ENCODE results near the gene SYDE2.
"Not testable (repeated sequence)": the region's sequence is repeated elsewhere in the genome, so short reads cannot be mapped to it uniquely, and the experiment has no call there.

Gene SYDE2

GRCh38 chr1:85202864-85203255 is 2.0 kb upstream of the SYDE2 start:
- H3K4me1 ChIP-seq (ENCODE audit: control insufficient read depth, insufficient read depth, low read length): peaks cover 3% of the 10 kb centered on the region
- H3K9ac ChIP-seq (ENCODE audit: low read depth, low read length): no peak overlapping the region
- no peak overlapping the region for H3K4me3 ChIP-seq (ENCODE audit: low read depth, low read length)
- no peaks in the 10 kb centered on the region for H3K9me3 ChIP-seq (ENCODE audit: control insufficient read depth, insufficient read depth, low read length)
- H3K36me3 ChIP-seq (ENCODE audit: control insufficient read depth, insufficient read depth, low read length): no peaks in the 10 kb centered on the region
- peaks cover 4% of the 10 kb centered on the region for H3K27me3 ChIP-seq (ENCODE audit: control insufficient read depth, insufficient read depth, low read length)

DNA sequence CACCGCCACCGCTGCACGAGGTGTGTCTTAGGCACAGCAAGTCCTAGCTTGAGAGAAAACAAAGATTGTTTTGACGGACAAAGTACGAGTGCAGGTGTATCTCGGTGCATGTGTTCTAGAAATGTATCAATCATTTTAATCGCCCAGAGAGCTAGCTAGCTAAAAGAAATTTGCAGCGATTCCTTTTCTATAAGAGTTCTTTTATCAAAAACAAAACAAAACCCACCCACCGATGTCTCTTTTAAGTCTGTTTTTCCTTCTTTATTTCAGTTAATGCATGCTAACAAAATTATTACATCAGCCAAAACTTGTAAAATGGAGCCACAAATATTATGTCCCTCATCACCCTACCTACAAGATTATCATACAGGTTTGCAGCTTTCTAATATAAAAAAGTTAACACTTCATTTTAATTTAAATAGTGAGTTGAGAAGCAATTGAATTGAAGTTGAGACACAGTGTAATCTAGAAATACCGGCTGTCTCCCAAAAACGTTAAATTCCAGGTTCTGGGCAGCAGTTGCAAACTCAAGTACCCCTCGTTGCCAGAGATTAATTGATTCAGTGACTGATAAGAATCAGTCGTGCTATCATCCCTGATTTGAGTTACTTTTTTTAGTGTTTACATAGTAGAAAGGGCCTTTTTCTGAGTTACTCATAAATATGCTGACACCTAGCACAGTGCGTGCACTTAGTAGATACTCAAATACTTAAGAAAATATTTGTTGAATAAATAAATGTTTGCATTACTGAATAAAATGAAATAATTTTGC is 1.5 kb upstream of the SYDE2 start:
- Histone ChIP-seq H3K9me3 (ENCODE audit: control insufficient read depth, insufficient read depth, low read length) (no peaks in the 10 kb centered on the region), H3K27me3 (ENCODE audit: control insufficient read depth, insufficient read depth, low read length) (peaks cover 4% of the 10 kb centered on the region), H3K36me3 (ENCODE audit: control insufficient read depth, insufficient read depth, low read length) (no peaks in the 10 kb centered on the region), H3K9ac (ENCODE audit: low read depth, low read length) (peak overlapping the region; percentile 51), H3K4me1 (ENCODE audit: control insufficient read depth, insufficient read depth, low read length) (peaks cover 3% of the 10 kb centered on the region), H3K4me3 (ENCODE audit: low read depth, low read length) (peak overlapping the region; percentile 59)

GRCh38 chr1:85201340-85202091 is 700 bp upstream of the SYDE2 start:
- Histone ChIP-seq H3K9ac (ENCODE audit: low read depth, low read length) (peak overlapping the region; percentile 51), H3K36me3 (ENCODE audit: control insufficient read depth, insufficient read depth, low read length) (no peaks in the 10 kb centered on the region), H3K4me3 (ENCODE audit: low read depth, low read length) (peak overlapping the region; percentile 59), H3K9me3 (ENCODE audit: control insufficient read depth, insufficient read depth, low read length) (no peaks in the 10 kb centered on the region), H3K27me3 (ENCODE audit: control insufficient read depth, insufficient read depth, low read length) (peaks cover 4% of the 10 kb centered on the region), H3K4me1 (ENCODE audit: control insufficient read depth, insufficient read depth, low read length) (peaks cover 3% of the 10 kb centered on the region)

DNA sequence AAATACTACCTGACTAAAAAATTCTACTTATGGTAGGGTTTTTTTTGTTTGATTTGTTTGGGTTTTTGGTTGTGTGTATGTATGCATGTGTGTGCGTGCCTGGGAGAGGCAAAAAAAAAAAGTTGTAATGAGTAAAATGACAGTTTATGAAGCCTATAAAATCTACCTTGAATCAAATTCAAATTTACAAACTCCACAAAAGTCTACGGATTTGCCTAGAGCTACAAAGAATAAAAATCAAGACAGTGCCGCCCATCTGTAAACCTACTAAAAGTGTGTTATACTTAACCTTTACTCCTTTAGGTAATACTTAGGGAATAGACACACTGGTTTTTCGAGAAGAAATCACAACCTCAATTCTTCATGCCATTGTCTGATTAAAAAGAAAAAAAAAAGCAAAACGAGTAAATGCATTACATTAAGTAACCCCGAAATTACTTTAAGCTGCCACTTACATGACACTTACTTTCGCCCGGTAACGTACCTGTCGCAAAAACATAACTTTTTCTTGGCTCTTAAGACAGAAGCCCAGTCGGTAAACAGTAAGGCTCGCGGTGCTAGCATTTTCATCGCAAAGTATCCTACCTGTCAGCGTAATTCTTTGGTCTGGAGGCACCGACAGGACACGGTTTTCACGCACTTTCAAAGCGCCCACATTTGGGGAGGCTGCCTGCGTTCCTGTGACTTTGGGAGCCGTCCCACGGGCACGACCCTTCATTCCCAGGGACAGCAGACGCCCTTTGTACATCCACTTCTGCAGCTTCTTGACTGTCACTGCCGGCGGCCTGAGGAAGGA is 951 bp downstream of the SYDE2 start:
- H3K4me3 ChIP-seq (ENCODE audit: low read depth, low read length): peak overlapping the region; percentile 59
- H3K4me1 ChIP-seq (ENCODE audit: control insufficient read depth, insufficient read depth, low read length): peaks cover 3% of the 10 kb centered on the region
- no peak overlapping the region for H3K9ac ChIP-seq (ENCODE audit: low read depth, low read length)

DNA sequence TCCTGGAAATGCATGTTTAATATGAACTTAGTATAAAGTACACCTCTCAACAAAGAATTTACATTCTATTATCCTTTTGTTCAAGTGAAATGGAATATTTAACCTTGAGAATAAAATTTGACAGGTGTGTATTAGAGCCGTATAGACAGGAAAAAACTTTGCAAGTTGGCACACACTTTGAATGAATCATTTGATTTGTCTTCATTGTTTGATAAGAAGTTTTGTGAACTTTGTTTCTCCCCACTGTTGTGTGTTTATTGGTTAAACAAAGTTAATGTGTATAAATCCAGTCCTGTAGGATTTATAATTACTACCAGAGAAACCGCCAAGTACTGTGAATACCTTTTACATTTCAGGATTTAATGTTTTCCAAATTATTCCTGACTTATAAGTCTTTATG is 2.0 kb downstream of the SYDE2 start:
- Histone ChIP-seq H3K36me3 (ENCODE audit: control insufficient read depth, insufficient read depth, low read length) (no peaks in the 10 kb centered on the region), H3K4me3 (ENCODE audit: low read depth, low read length) (no peak overlapping the region), H3K9ac (ENCODE audit: low read depth, low read length) (no peak overlapping the region), H3K9me3 (ENCODE audit: control insufficient read depth, insufficient read depth, low read length) (no peaks in the 10 kb centered on the region), H3K4me1 (ENCODE audit: control insufficient read depth, insufficient read depth, low read length) (peaks cover 3% of the 10 kb centered on the region), H3K27me3 (ENCODE audit: control insufficient read depth, insufficient read depth, low read length) (peaks cover 4% of the 10 kb centered on the region)

More for the DNA sequence above, 951 bp downstream of the SYDE2 start:
- H3K36me3 ChIP-seq (ENCODE audit: control insufficient read depth, insufficient read depth, low read length): no peaks in the 10 kb centered on the region
- H3K9me3 ChIP-seq (ENCODE audit: control insufficient read depth, insufficient read depth, low read length): no peaks in the 10 kb centered on the region
- H3K27me3 ChIP-seq (ENCODE audit: control insufficient read depth, insufficient read depth, low read length): peaks cover 4% of the 10 kb centered on the region

- H3K27me3 ChIP-seq (ENCODE audit: control insufficient read depth, insufficient read depth, low read length): peaks cover 4% of the 10 kb centered on the region
- no peak overlapping the region for H3K9ac ChIP-seq (ENCODE audit: low read depth, low read length)
- no peak overlapping the region for H3K4me3 ChIP-seq (ENCODE audit: low read depth, low read length)
- no peaks in the 10 kb centered on the region for H3K4me1 ChIP-seq (ENCODE audit: control insufficient read depth, insufficient read depth, low read length)
- no peaks in the 10 kb centered on the region for H3K9me3 ChIP-seq (ENCODE audit: control insufficient read depth, insufficient read depth, low read length)
- H3K36me3 ChIP-seq (ENCODE audit: control insufficient read depth, insufficient read depth, low read length): no peaks in the 10 kb centered on the region
Observed at GRCh38 chr1:85196358-85196757, 4.5 kb downstream of the SYDE2 start.

GRCh38 chr1:85195703-85196102 is 5.1 kb downstream of the SYDE2 start:
- H3K36me3 ChIP-seq (ENCODE audit: control insufficient read depth, insufficient read depth, low read length): no peaks in the 10 kb centered on the region
- H3K27me3 ChIP-seq (ENCODE audit: control insufficient read depth, insufficient read depth, low read length): peaks cover 4% of the 10 kb centered on the region
- H3K9ac ChIP-seq (ENCODE audit: low read depth, low read length): no peak overlapping the region
- H3K4me3 ChIP-seq (ENCODE audit: low read depth, low read length): no peak overlapping the region
- no peaks in the 10 kb centered on the region for H3K4me1 ChIP-seq (ENCODE audit: control insufficient read depth, insufficient read depth, low read length)
- H3K9me3 ChIP-seq (ENCODE audit: control insufficient read depth, insufficient read depth, low read length): no peaks in the 10 kb centered on the region

DNA sequence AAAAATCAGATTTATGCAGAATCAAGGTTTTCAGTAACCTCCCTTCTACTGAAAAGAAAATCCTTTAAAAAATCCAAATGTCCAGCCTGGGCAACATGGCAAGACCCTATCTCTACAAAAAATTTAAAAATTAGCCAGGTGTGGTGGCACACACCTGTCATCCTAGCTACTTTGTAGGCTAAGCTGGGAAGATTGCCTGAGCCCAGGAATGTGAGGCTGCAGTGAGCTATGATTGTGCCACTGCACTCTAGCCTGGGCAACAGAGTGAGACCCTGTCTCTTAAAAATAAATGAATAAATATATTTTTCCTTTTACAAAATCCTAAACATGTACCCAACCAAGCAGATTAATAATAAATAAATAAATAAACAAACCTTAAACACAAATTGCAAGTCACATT is 8.7 kb downstream of the SYDE2 start:
- not testable (repeated sequence) for H3K9me3 ChIP-seq (ENCODE audit: control insufficient read depth, insufficient read depth, low read length); H3K36me3 ChIP-seq (ENCODE audit: control insufficient read depth, insufficient read depth, low read length); H3K4me1 ChIP-seq (ENCODE audit: control insufficient read depth, insufficient read depth, low read length); H3K4me3 ChIP-seq (ENCODE audit: low read depth, low read length); H3K9ac ChIP-seq (ENCODE audit: low read depth, low read length); H3K27me3 ChIP-seq (ENCODE audit: control insufficient read depth, insufficient read depth, low read length)

DNA sequence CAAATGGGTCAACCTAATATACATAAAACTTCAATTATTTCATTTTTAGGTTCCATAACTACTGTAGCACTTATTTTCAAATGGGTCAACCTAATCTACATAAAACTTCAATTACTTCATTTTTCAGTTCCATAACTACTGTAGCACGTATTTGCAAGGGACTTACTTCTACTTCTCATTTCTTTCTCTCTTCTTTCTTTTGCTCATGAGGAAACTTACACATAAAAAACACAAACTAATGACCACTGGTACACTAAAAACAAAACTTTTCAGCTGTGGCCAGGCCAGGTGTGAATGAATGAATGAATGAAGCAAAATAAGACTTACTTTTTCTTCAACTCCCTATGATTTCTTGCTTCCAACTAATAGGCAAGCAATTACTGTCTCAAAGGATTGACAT is 11.7 kb downstream of the SYDE2 start:
- Histone ChIP-seq H3K36me3 (ENCODE audit: control insufficient read depth, insufficient read depth, low read length) (peaks cover 5% of the 10 kb centered on the region), H3K9ac (ENCODE audit: low read depth, low read length) (no peak overlapping the region), H3K9me3 (ENCODE audit: control insufficient read depth, insufficient read depth, low read length) (no peaks in the 10 kb centered on the region), H3K4me1 (ENCODE audit: control insufficient read depth, insufficient read depth, low read length) (no peaks in the 10 kb centered on the region), H3K27me3 (ENCODE audit: control insufficient read depth, insufficient read depth, low read length) (no peaks in the 10 kb centered on the region), H3K4me3 (ENCODE audit: low read depth, low read length) (no peak overlapping the region)

GRCh38 chr1:85188530-85188929 is 12.3 kb downstream of the SYDE2 start:
- H3K9ac ChIP-seq (ENCODE audit: low read depth, low read length): no peak overlapping the region
- peaks cover 5% of the 10 kb centered on the region for H3K36me3 ChIP-seq (ENCODE audit: control insufficient read depth, insufficient read depth, low read length)
- H3K4me3 ChIP-seq (ENCODE audit: low read depth, low read length): no peak overlapping the region
- H3K9me3 ChIP-seq (ENCODE audit: control insufficient read depth, insufficient read depth, low read length): no peaks in the 10 kb centered on the region
- H3K27me3 ChIP-seq (ENCODE audit: control insufficient read depth, insufficient read depth, low read length): no peaks in the 10 kb centered on the region
- H3K4me1 ChIP-seq (ENCODE audit: control insufficient read depth, insufficient read depth, low read length): no peaks in the 10 kb centered on the region

DNA sequence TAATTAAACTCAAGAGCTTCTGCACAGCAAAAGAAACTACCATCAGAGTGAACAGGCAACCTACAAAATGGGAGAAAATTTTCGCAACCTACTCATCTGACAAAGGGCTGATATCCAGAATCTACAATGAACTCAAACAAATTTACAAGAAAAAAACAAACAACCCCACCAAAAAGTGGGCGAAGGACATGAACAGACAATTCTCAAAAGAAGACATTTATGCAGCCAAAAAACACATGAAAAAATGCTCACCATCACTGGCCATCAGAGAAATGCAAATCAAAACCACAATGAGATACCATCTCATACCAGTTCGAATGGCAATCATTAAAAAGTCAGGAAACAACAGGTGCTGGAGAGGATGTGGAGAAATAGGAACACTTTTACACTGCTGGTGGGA is 13.8 kb downstream of the SYDE2 start:
- H3K9me3 ChIP-seq (ENCODE audit: control insufficient read depth, insufficient read depth, low read length); H3K4me1 ChIP-seq (ENCODE audit: control insufficient read depth, insufficient read depth, low read length); H3K27me3 ChIP-seq (ENCODE audit: control insufficient read depth, insufficient read depth, low read length); H3K4me3 ChIP-seq (ENCODE audit: low read depth, low read length); H3K36me3 ChIP-seq (ENCODE audit: control insufficient read depth, insufficient read depth, low read length); H3K9ac ChIP-seq (ENCODE audit: low read depth, low read length): not testable (repeated sequence)
